Sigmoid colon (tissue), 7 donors: ENCODE results near the gene ARF1. TPM values are rescaled to one million over a fixed set of nuclear protein-coding genes. Genes with fewer than 3 reads are reported as not detected.

ENCODE experiments used
- DNase-seq: peaks from one replicate; pipeline ENCODE4 v3.0.0-alpha.2; 2019
- H3K27ac ChIP-seq, 4 donors: fragments of 200-600 bp; sonication (generic); one replicate each; pipeline ENCODE4 v1.5.1; 2016 to 2019; ENCODE audit warnings: mild to moderate bottlenecking in 1 of 4
- H3K27me3 ChIP-seq, 3 donors: fragments of 200-600 bp; sonication (generic); one replicate each; pipeline ENCODE4 v1.5.1; 2019; ENCODE audit warnings: mild to moderate bottlenecking in 1 of 3
- H3K36me3 ChIP-seq, 4 donors: fragments of 200-600 bp; sonication (generic); one replicate each; pipeline ENCODE4 v1.5.1; 2016 to 2019
- H3K4me1 ChIP-seq, 4 donors: fragments of 200-600 bp; sonication (generic); one replicate each; pipeline ENCODE4 v1.5.1; 2017 to 2019
- H3K4me3 ChIP-seq, 4 donors: fragments of 200-600 bp; sonication (generic); one replicate each; pipeline ENCODE4 v1.5.1; 2017 to 2019; ENCODE audit warnings: mild to moderate bottlenecking in 2 of 4, moderate library complexity in 1 of 4
- H3K9me3 ChIP-seq, 4 donors: fragments of 200-600 bp in 3 of 4; sonication (generic) in 3 of 4; one replicate each; pipeline versions ENCODE4 v1.5.1 to v1.6.1; 2013 to 2019
- CTCF ChIP-seq, 4 experiments: fragments of 450-650 bp in 3 of 4; fragments of 200-600 bp in 1 of 4; IDR thresholded peaks; one replicate each; pipeline ENCODE4 v1.5.1; 2016 to 2019; ENCODE audit warnings: antibody characterized with exemption in 4 of 4, mild to moderate bottlenecking in 3 of 4, moderate library complexity in 2 of 4
- EP300 ChIP-seq, 4 donors: sonication (generic); formaldehyde crosslinking; IDR thresholded peaks; one replicate each; pipeline ENCODE4 v1.6.1; 2017; ENCODE audit warnings: antibody characterized with exemption in 4 of 4
- POLR2A ChIP-seq, 2 donors: fragments of 450-650 bp; IDR thresholded peaks; one replicate each; pipeline ENCODE4 v1.6.1; 2016; ENCODE audit warnings: antibody characterized with exemption in 2 of 2, mild to moderate bottlenecking in 2 of 2, moderate library complexity in 2 of 2
- POLR2AphosphoS5 ChIP-seq, 4 donors: sonication (generic); formaldehyde crosslinking; IDR thresholded peaks; one replicate each; pipeline ENCODE4 v1.6.1; 2017; ENCODE audit warnings: antibody characterized with exemption in 4 of 4
- WGBS, 2 donors: extraction: QIAGEN DNeasy Blood & Tissue Kit; methylation state at CpG; one replicate each; pipeline ENCODE4 v1.1.7; 2013; 5-methylcytosine and 5-hydroxymethylcytosine counted together
- intact Hi-C: fragments of 100-400 bp; cut with DNase I; formaldehyde crosslinking; loops from one replicate; pipeline ENCODE4 v1.15.1; 2023
- polyA plus RNA-seq, 3 donors: library from polyadenylated mRNA; stranded (reverse); fragments of 200-250 nt; gene quantifications; one replicate each; pipeline ENCODE4 v1.2.3, GENCODE V29; 2013
- total RNA-seq, 4 donors: library from RNA; depleted of rRNA; stranded (reverse); fragments of >200 nt; gene quantifications; one replicate each; pipeline ENCODE4 v1.1.0, GENCODE V29; 2016
- donor health status: healthy with polysubstance abuse.
- donor health status: Bipolar disorder and iron deficiency.
- donor health status: healthy.

ARF1 gene
- total and polyA plus RNA-seq, 7 donors = 212 to 482 (median 250) TPM

DNA sequence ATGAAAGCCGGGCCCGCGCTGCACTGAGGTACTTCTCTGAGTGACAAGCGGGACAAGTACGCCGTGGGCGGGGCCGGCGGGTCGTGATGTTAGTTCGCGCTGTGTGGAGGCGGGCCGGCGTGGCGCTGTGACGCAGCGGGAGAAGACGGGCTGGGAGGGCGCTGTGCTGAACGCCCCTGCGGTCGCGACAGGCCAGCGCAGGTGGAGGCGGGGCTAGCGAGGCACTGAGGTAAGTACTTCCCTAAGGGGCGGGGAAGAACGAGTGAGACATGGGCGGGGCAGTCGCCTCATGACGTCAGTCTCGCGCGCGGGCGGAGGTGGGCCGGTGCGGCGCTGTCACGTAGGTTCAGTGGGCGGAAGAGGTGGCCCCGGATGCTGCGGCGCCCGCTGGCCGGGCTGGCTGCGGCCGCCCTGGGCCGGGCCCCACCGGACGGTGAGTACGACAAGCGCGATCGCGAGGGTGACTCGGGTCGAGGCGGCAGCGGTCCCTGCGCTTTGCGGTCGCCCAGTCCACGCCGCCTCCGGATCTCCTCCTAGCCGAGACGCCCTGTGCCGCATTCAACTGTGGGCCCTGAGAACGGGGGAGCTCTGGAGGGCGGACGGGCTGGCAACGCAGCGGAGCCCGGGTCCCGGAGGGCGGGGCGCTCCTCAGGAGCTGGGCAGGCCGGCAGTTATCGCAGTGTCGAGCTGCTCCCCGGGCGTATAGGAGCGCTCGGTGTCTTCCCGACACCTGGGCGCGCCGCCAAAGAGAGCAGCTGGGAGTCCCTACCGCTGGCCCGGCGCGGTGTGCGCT is 57.6 kb downstream of the ARF1 start, which contains the start of gene GUK1:
Gene GUK1, plus strand, starts transcription at position 349 of the 793 bp plus-strand sequence. Its CDS starts 24 bp downstream, at position 373.
- peak within 1 kb of the TSS; percentile 70 to 96 (median 88) for H3K4me3 ChIP-seq
- peak; percentile 100 for DNase-seq
- H3K36me3 ChIP-seq = peaks cover 0 to under 1% (median 0%) of the 10 kb centered on the region in 4 donors
- TF ChIP-seq POLR2A (IDR thresholded peaks at IDR 0.05) = peak; percentile 87 to 95
- TF ChIP-seq EP300 (IDR thresholded peaks at IDR 0.05) = peak in 2 of 4 donors; percentile 8 to 95
- peak in 1 of 4 experiments; percentile 15 for TF ChIP-seq CTCF (IDR thresholded peaks at IDR 0.05)
- TF ChIP-seq POLR2AphosphoS5 (IDR thresholded peaks at IDR 0.05) = peak; percentile 84 to 97 (median 95)
- no peaks in the 10 kb centered on the region for H3K27me3 ChIP-seq
- WGBS, 2 donors = 0% methylated on average over 95 of the region's 95 CpGs
- peak within 1 kb of the TSS; percentile 93 to 99 (median 96) for H3K27ac ChIP-seq
- H3K9me3 ChIP-seq = no peaks in the 10 kb centered on the region
- intact Hi-C loops = loop anchor here (2.0 to 10.0 kb wide), 6 partner anchors 31 to 345 kb away; partner anchors contain the start of genes MRPL55, RNF187 and TRIM11
- peaks cover 0 to 39% (median 38%) of the 10 kb centered on the region in 4 donors for H3K4me1 ChIP-seq

GRCh38 chr1:228140724-228141225 is 58.3 kb downstream of the ARF1 start:
- Histone ChIP-seq H3K4me1 (peaks cover 0 to 39% (median 38%) of the 10 kb centered on the region in 4 donors), H3K27ac (peak overlapping the region; percentile 93 to 99 (median 96)), H3K9me3 (no peaks in the 10 kb centered on the region), H3K36me3 (peaks cover 0 to 7% (median 1%) of the 10 kb centered on the region in 4 donors), H3K4me3 (peak overlapping the region; percentile 70 to 96 (median 88)), H3K27me3 (no peaks in the 10 kb centered on the region)
- intact Hi-C loops = loop anchor here (1.0 kb wide), 1 partner anchor 25 kb away; the partner anchor contains the start of gene IBA57
- 1 to 5% methylated on average over 25 of the region's 25 CpGs for WGBS, 2 donors
- DNase-seq = no peak
- TF ChIP-seq EP300 (IDR thresholded peaks at IDR 0.05) = no peak
- TF ChIP-seq POLR2A (IDR thresholded peaks at IDR 0.05) = no peak
- TF ChIP-seq CTCF (IDR thresholded peaks at IDR 0.05) = no peak
- no peak for TF ChIP-seq POLR2AphosphoS5 (IDR thresholded peaks at IDR 0.05)

DNA sequence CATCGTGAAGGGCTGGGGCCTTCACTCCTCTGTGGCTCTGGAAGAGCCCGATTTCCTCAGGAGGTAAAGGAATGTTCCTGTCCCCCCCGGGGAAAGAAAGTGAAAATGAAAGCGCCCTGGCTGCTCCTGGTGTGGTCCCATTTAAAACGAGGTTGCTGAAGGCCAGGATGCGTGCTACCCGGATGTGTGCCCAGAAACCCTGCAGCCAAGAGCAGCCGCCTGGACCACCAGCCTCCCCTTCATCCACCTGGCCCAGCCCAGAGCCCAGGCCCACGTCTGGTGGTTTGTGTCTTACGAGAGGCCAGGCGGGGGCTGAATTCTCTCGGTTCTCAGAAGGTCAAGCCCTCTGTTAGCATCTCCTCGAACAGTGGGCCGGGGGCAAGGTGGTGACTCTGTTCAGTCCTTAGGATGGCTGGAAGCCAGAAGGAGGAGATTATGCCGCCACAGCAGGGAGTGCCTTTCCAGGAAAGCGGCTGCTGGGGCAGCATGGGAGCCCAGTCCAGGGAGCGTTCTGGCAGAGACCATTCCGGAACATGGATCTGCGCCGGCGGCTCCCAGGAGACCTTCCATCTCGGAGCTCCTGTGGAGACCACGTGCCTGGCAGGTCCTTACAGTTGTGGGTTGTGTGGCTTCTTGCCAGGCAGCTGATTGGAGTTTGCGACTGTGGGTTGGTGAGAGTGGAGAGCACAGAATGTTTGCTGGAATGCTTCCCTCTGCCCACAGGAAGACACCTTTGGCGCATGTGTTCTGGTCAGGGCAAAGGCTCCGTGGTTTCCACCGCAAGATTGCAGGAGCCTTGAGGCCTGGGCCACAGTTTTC is 58.9 kb downstream of the ARF1 start:
- DNase-seq = peak; percentile 77
- no peaks in the 10 kb centered on the region for H3K27me3 ChIP-seq
- no peaks in the 10 kb centered on the region for H3K9me3 ChIP-seq
- H3K27ac ChIP-seq = peak overlapping the region; percentile 93 to 99 (median 96)
- WGBS, 2 donors = 18 to 41% methylated on average over 27 of the region's 27 CpGs
- TF ChIP-seq CTCF (IDR thresholded peaks at IDR 0.05) (no peak), POLR2AphosphoS5 (IDR thresholded peaks at IDR 0.05) (no peak), POLR2A (IDR thresholded peaks at IDR 0.05) (no peak), EP300 (IDR thresholded peaks at IDR 0.05) (no peak)
- peaks cover 0 to 14% (median 3%) of the 10 kb centered on the region in 4 donors for H3K36me3 ChIP-seq
- peaks cover 0 to 39% (median 38%) of the 10 kb centered on the region in 4 donors for H3K4me1 ChIP-seq
- intact Hi-C loops = loop anchor here (1.0 kb wide), 1 partner anchor 24 kb away; the partner anchor contains the start of gene IBA57
- peak overlapping the region; percentile 70 to 96 (median 88) for H3K4me3 ChIP-seq

DNA sequence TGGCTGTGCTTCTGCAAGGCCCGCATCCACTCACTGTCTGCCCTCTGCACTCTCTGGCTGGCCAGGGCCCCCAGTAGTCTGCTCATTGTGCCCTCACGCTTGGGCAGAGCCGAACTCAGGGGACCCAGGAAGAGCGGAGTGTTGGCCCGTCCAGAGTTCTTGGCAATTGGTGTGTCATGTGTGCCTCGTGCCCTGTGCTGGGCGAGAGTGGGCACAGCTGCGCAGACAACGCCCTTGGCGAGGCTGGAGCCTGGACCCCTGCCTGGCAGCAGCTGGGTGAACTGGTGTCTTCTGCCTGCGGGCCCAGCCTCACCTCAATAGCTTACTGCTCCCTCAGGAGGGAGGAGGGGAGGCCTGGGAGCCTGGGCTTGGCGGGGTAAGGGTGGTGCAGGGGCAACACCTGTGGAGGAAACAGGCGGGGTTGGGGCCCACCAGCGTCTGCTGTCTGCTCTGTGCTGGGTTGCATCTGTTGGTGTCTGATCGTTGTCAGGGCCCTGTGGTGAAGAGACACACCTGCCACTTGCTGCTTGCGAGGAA is 59.7 kb downstream of the ARF1 start:
- peak; percentile 61 for DNase-seq
- Histone ChIP-seq H3K27me3 (no peaks in the 10 kb centered on the region), H3K4me3 (no peak overlapping the region), H3K36me3 (peaks cover 0 to 20% (median 7%) of the 10 kb centered on the region in 4 donors), H3K9me3 (no peaks in the 10 kb centered on the region), H3K4me1 (peaks cover 0 to 39% (median 38%) of the 10 kb centered on the region in 4 donors), H3K27ac (peak overlapping the region; percentile 93 to 99 (median 96))
- WGBS, 2 donors = 70 to 74% methylated on average over 16 of the region's 16 CpGs
- TF ChIP-seq EP300 (IDR thresholded peaks at IDR 0.05) (no peak), CTCF (IDR thresholded peaks at IDR 0.05) (no peak), POLR2AphosphoS5 (IDR thresholded peaks at IDR 0.05) (no peak), POLR2A (IDR thresholded peaks at IDR 0.05) (no peak)
- intact Hi-C loops = no loop called here
